DOHH2 (cell line): Measurements from ENCODE around the gene ZNF512.
"Not testable (repeated sequence)": the region's sequence is repeated elsewhere in the genome, so short reads cannot be mapped to it uniquely, and the experiment has no call there.

Experiments
- H3F3A ChIP-seq: fragments of 200-600 bp; sonication (generic), shearing (Covaris generic); 2 replicates; pipeline ENCODE4 v1.6.0; 2016; ENCODE audit warnings: antibody characterized with exemption, mild to moderate bottlenecking; ENCODE audit not compliant: control insufficient read depth, insufficient read depth
- H3K27ac ChIP-seq: fragments of 200-600 bp; sonication (generic); 2 replicates; pipeline ENCODE4 v1.5.1; 2014; ENCODE audit warnings: low read depth, mild to moderate bottlenecking, low read length, moderate library complexity
- H3K27me3 ChIP-seq: fragments of 200-600 bp; sonication (generic); 2 replicates; pipeline ENCODE4 v1.6.1; 2014; ENCODE audit warnings: mild to moderate bottlenecking, low read length, mixed read lengths; ENCODE audit not compliant: control insufficient read depth
- H3K36me3 ChIP-seq: fragments of 200-600 bp; sonication (generic); 2 replicates; pipeline ENCODE4 v1.6.1; 2014; ENCODE audit warnings: mild to moderate bottlenecking, low read length, moderate library complexity, mixed read lengths; ENCODE audit not compliant: control insufficient read depth
- H3K4me1 ChIP-seq: fragments of 200-600 bp; sonication (generic); 2 replicates; pipeline ENCODE4 v1.6.1; 2014; ENCODE audit warnings: mild to moderate bottlenecking, low read length, mixed read lengths; ENCODE audit not compliant: control insufficient read depth
- H3K4me2 ChIP-seq: fragments of 200-600 bp; sonication (generic); 2 replicates; pipeline ENCODE4 v1.6.0; 2014; ENCODE audit warnings: mild to moderate bottlenecking, low read length, moderate library complexity
- H3K4me3 ChIP-seq: fragments of 200-600 bp; sonication (generic); 2 replicates; pipeline ENCODE4 v1.5.1; 2014; ENCODE audit warnings: mild to moderate bottlenecking, low read length, mixed read lengths
- H3K79me2 ChIP-seq: fragments of 200-600 bp; sonication (generic); 2 replicates; pipeline ENCODE4 v1.6.1; 2014; ENCODE audit warnings: mild to moderate bottlenecking, low read length, mixed read lengths; ENCODE audit not compliant: control insufficient read depth
- H3K9me2 ChIP-seq: fragments of 200-600 bp; sonication (generic); replicated peaks from 2 replicates; pipeline ENCODE4 v1.6.1; 2014; ENCODE audit warnings: mild to moderate bottlenecking, low read length, mixed read lengths; ENCODE audit not compliant: control insufficient read depth
- H3K9me3 ChIP-seq: fragments of 200-600 bp; sonication (generic); 2 replicates; pipeline ENCODE4 v1.6.1; 2014; ENCODE audit warnings: antibody characterized with exemption, low read length, mixed read lengths; ENCODE audit not compliant: control insufficient read depth, insufficient read depth
- H4K20me1 ChIP-seq: fragments of 200-600 bp; sonication (generic); 2 replicates; pipeline ENCODE4 v1.6.0; 2014; ENCODE audit warnings: low read depth, mild to moderate bottlenecking, antibody characterized with exemption, low read length, moderate library complexity; ENCODE audit not compliant: control insufficient read depth, insufficient read depth
- CTCF ChIP-seq: fragments of 200-600 bp; sonication (generic); IDR thresholded peaks from one replicate; pipeline ENCODE4 v1.5.1; 2014; ENCODE audit warnings: antibody characterized with exemption, mild to moderate bottlenecking, low read depth, low read length; ENCODE audit not compliant: poor library complexity, severe bottlenecking
- EZH2phosphoT487 ChIP-seq: fragments of 200-600 bp; sonication (generic); IDR thresholded peaks from 2 replicates; pipeline ENCODE4 v1.6.1; 2017; ENCODE audit warnings: borderline replicate concordance, mild to moderate bottlenecking, antibody characterized with exemption, low read length, moderate library complexity, mixed read lengths

Gene ZNF512

GRCh38 chr2:27588308-27588707, 5.5 kb downstream of the ZNF512 start:
- Histone ChIP-seq H3K27ac (no peak overlapping the region), H3K9me3 (0 out of 2 replicates have a peak, but pooled peaks cover under 1% of the 10 kb centered on the region), H3F3A (no peaks in the 10 kb centered on the region), H3K4me1 (peaks cover 20% of the 10 kb centered on the region), H3K4me3 (no peak overlapping the region), H3K36me3 (peaks cover 36% of the 10 kb centered on the region), H4K20me1 (no peaks in the 10 kb centered on the region; the same call in 1 of the 2 replicates), H3K9me2 (no peaks in the 10 kb centered on the region), H3K27me3 (no peaks in the 10 kb centered on the region), H3K4me2 (no peak overlapping the region), H3K79me2 (peaks cover 100% of the 10 kb centered on the region)
- no peak for TF ChIP-seq EZH2phosphoT487
- no peak for TF ChIP-seq CTCF

GRCh38 chr2:27591745-27592144, 8.9 kb downstream of the ZNF512 start:
- H4K20me1 ChIP-seq: 0 out of 2 replicates have a peak, but pooled peaks cover 2% of the 10 kb centered on the region
- no peaks in the 10 kb centered on the region for H3K27me3 ChIP-seq
- H3K4me1 ChIP-seq: no peaks in the 10 kb centered on the region
- no peaks in the 10 kb centered on the region for H3F3A ChIP-seq
- H3K9me3 ChIP-seq: peaks cover 7% of the 10 kb centered on the region; the same call in 1 of the 2 replicates
- no peak overlapping the region for H3K27ac ChIP-seq
- H3K79me2 ChIP-seq: peaks cover 100% of the 10 kb centered on the region
- H3K4me3 ChIP-seq: no peak overlapping the region
- no peak for TF ChIP-seq EZH2phosphoT487
- TF ChIP-seq CTCF: no peak
- H3K36me3 ChIP-seq: peaks cover 28% of the 10 kb centered on the region
- H3K4me2 ChIP-seq: no peak overlapping the region
- no peaks in the 10 kb centered on the region for H3K9me2 ChIP-seq

- Histone ChIP-seq H4K20me1 (0 out of 2 replicates have a peak, but pooled peaks cover 3% of the 10 kb centered on the region), H3K4me2 (no peak overlapping the region), H3K36me3 (peaks cover 38% of the 10 kb centered on the region), H3K4me3 (no peak overlapping the region), H3K27me3 (no peaks in the 10 kb centered on the region), H3K27ac (no peak overlapping the region), H3F3A (no peaks in the 10 kb centered on the region), H3K79me2 (peaks cover 100% of the 10 kb centered on the region), H3K9me2 (no peaks in the 10 kb centered on the region), H3K4me1 (0 out of 2 replicates have a peak, but pooled peaks cover 3% of the 10 kb centered on the region), H3K9me3 (peaks cover 7% of the 10 kb centered on the region; the same call in 1 of the 2 replicates)
- TF ChIP-seq EZH2phosphoT487: no peak
- TF ChIP-seq CTCF: no peak
Measured at GRCh38 chr2:27593240-27593639, 10.4 kb downstream of the ZNF512 start.

GRCh38 chr2:27594020-27594703, 11.3 kb downstream of the ZNF512 start:
- H3K9me2 ChIP-seq, H3K4me2 ChIP-seq, H3K27ac ChIP-seq, H3K4me3 ChIP-seq, H3K4me1 ChIP-seq, H3K9me3 ChIP-seq, H4K20me1 ChIP-seq, H3F3A ChIP-seq, H3K27me3 ChIP-seq: not testable (repeated sequence)
- Histone ChIP-seq H3K36me3 (peaks cover 42% of the 10 kb centered on the region), H3K79me2 (peaks cover 100% of the 10 kb centered on the region)

- peaks cover 99% of the 10 kb centered on the region for H3K79me2 ChIP-seq
- H3K4me3 ChIP-seq, H3K9me2 ChIP-seq, H4K20me1 ChIP-seq, H3F3A ChIP-seq, H3K27ac ChIP-seq, H3K4me1 ChIP-seq, H3K27me3 ChIP-seq, H3K9me3 ChIP-seq, H3K4me2 ChIP-seq: not testable (repeated sequence)
- peaks cover 53% of the 10 kb centered on the region for H3K36me3 ChIP-seq
Measured at GRCh38 chr2:27595412-27595811, 12.6 kb downstream of the ZNF512 start.
